GM18507 (cell line): ENCODE results near the gene SPAG6.

Source experiments
- DNase-seq: peaks from one replicate; pipeline ENCODE4 v3.0.0; 2011; ENCODE audit warnings: low read depth; ENCODE audit not compliant: insufficient read length; ENCODE audit errors: extremely low spot score
- FAIRE-seq: peaks from 2 replicates; lab custom pipeline; 2011; peaks lifted over from hg19 to GRCh38; lab: Jason Lieb, UNC

SPAG6 gene

DNA sequence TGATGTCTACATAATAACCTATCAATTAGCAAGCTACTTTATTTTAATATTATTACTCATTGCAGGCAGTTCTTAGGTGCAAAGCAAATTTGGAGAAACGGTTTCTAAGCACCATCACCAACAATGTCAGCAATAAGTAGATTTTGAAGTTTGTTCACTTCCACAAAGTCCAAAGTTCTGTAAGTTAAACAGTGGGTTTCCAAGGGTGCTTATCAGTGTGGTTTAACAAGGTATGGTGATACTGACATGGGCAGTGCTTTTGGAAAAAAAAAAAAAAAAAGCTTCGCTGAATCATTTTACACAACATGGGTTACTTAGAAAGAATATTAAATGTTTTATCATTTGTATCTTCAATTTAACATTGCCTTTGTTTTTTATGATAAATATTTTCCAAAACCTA is 101.8 kb downstream of the SPAG6 start:
- FAIRE-seq, result no peak
- no peak for DNase-seq

DNA sequence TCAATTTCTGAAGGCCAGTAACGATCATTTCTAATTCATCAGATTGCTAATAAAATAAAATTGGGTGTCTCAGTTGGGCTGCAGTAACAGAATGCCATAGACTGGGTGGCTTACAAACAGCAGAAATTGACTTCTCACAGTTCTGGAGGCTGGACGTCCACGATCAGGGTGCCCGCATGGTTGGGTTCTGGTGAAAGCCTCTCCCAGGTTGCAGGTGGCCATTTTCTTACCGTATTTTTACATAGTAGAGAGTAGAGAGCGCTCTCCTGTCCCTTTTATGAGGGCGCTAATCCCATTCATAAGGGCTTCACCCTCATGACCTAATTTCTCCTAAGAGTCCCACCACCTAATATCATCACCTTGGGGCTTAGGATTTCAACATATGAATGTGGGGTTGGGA is 106.0 kb downstream of the SPAG6 start:
- DNase-seq, result no peak
- FAIRE-seq, result no peak

DNA sequence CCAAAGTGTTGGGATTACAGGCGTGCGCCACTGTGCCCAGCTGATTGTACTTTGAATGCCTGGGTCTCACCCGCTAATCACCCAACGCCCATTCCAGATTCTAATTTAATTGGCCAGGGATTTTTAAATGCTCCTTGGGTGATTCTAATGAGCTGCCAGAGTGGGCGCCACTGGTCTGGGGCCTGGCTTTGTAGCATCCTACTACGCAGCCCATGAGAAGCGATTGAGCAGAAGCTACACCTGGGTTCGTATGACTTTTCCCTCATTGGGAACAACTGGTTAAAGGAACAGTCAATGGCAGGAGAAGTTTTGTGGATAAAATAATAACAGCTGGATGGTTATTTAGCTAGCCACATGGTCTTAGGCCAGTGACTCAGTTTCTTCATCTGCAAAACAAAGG is 108.0 kb downstream of the SPAG6 start:
- DNase-seq (no peak), FAIRE-seq (no peak)

DNA sequence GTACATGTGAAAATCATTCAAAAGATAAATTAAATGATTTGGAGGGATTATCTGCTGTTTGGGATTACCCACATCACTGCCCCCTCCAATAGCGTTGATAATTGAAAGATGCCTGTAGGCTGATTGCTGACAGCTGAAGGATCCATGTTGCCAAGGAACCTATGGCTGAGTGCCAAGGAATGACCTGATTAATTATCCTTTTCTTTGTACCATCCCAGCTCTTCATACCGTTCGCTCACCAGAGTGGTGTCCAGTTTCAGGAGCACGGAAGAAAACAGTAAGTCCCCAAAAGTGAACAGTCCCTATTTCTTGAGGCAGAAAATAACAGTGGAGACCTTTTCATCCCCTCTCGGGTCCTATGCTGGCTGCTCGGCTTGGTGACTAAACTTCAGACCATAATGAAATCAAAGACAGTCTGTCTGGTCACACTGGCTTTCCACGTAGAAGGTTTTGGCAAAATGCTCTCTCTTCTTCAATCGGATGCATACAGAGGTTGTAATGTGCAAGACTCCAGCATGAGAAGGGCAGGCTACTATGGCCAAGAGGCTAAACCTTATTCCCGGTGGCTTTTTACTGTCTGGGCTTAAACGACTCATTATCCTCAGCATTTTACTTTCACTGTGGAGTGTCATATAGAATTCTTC is 108.8 kb downstream of the SPAG6 start:
- FAIRE-seq (no peak), DNase-seq (no peak)

DNA sequence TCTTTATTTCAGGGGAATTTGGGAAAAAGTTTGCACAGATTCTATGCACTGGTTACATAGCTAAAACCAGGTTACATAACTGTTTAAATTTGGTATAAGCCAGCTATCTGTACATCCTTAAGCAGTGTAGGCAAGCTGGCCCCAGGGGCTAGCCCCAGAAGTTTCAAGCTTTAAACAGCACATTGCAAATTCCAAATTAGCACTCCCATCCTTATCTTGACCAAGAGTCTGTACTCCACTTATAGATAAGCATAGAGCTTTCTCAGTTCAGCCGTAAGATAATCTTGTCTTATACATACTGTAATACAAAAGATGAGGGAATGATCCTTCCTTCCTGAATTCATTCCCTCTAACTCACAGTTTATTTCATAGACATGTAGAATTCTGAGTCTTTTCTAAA is 109.3 kb downstream of the SPAG6 start:
- DNase-seq (no peak), FAIRE-seq (no peak)

DNA sequence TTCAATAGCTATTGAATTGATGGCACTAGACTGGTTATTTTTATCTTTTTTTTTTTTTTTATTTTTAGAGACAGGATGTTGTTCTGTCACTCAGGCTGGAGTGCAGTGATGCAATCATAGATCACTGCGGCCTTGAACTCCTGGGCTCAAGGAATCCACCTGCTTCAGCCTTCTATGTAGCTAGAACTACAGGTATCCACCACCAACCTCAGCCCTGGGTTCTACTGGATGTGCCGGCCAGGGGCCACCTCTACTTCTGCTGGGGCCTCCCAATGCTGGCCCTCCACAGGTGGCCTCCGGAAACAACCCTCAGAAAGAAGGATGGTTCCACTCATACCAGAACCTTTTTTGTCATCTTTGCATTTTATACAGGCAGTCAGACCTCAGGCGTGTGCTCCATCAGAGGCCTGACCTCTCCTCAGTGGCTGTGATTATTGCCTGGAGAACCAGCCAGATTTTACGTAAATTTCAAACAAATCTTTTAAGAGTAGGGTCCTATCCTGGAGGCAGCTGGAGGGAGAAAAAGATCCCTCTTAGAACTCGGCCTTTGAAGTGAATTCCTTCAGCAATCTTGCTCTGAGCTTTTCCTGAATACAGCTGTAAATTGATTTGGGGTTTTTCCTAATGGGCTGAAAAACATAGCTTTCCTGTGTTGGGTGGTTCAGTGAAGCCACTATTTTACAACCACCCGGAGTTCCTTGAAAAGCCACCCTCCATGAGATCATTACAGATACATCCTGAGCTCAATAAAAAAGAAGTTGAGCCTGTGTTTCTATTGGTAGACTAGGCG is 110.0 kb downstream of the SPAG6 start:
- FAIRE-seq (no peak), DNase-seq (no peak)

DNA sequence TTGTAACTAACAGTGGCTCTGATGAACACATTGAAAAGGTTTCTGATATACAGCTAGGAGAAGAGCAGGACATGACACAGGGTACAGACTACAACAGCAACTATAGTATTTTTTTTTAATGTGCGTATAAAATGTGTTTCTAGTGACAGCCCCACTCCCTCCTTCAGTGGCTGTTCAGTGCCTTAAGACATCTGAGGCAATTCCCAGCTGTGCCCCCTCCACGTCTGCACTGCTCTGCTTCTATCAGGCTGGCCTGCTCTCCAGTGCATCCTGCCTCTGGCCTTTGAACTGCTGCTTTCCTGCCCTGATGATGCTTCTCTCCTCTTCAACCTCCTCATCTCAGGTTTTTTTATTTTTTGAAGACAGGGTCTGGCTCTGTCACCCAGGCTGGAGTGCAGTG is 111.2 kb downstream of the SPAG6 start:
- FAIRE-seq (no peak), DNase-seq (no peak)

DNA sequence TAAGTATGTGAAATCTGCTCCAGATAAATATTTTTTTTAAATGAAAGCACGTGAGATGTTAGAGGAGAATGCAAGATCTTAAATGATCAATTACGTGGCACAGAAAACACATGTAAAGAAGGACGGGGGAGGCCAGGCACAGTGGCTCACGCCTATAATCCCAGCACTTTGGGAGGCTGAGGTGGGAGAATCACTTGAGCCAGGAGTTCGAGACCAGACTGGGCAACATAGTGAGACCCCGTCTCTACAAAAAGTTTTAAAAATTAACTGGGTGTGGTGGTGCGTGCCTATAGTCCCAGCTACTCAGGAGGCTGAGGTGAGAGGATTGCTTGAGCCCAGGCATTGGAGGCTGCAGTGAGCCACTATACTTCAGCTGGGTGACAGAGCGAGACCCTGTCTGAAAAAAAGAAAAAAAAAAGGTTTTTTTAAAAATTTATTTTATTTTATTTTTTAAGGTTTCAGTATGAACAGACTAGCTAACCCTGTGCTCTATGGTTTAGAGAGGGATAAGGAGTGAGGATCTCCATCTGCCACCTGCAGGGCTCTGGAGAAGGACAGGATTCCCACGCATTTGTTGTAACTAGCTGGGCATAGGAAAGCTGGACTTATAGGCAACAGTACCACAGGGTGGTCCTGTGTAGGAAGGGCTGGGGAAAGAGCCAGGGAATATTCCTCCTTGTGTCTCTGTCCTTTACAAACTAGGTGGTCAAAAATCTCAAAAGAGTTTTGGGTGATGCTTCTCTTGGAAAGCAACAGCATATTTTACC is 113.2 kb downstream of the SPAG6 start:
- DNase-seq, result no peak
- no peak for FAIRE-seq

DNA sequence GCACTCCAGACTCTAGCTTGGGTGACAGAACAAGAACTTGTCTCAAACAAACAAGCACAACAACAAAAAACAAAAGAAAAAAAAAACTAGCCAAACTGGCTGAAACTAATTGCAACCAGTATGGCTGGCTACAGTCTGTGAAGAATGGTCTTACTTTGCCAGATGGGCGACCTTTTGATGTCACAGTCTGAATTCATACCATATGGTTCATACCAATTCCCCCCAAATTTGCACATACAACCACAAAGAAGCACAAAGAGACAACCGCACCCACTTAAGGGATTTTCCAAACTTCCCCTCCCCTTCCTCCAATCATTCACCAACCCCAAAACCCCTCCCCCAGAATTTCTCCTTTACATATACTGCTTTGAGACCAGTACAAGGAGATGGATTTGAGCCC is 114.2 kb downstream of the SPAG6 start:
- no peak for DNase-seq
- no peak for FAIRE-seq

DNA sequence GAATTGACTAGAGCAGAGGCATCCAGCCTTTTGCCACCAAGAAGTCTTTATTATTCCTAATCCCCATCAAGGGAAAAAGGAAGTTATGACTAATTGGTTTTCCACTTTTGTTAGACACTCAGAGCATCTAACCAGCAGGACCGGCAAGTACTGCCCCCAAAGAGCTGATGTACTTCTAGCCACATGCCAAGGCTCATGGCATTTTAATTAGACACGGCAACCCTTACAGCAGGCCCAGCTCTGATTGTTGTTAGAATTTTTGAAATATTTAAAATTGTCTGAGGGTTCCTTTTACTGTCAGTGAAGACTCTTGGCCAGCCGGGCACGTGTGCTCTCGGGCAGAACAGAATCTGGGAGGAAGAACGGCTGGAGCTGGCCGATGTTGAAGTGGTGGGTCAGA is 114.8 kb downstream of the SPAG6 start:
- FAIRE-seq (no peak), DNase-seq (no peak)

DNA sequence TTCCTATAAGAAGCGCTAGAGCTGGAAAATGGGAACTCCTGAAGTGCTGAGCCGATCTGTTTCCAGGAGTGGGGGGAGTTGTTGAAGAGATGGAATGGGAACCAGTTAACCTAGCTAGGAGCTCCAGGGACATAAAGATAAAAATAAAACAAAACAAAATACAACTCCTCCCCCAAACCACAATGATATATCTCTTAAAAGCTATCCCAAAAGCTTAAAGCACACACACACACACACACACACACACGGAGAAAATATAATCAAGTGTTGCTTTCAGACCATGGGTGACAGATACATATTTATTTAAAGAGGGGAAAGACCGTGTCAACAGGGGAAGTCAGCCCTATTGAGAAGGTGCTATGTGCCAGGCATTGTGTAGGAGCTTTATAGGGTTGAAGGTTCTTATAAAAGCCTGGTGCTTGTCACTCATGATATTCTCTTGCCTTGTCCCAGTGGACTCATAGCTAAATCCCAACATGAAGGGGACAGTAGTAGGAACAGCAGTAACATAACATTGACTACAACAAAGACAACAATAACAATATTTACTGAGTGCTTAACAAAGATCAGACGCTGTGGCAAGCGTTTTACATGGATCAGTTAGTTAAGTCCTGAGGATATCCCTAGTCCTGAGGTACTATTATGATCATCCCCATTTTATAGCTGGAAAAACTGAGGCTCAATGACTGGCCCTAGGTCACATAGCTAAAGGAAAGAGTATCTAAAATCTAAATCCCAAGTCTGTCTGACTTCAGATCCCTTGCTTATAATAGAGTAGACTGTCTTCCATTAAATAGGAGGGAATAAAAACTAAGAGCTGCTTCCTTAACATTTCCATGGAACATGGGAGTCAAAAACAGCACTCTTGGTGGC is 115.5 kb downstream of the SPAG6 start:
- no peak for FAIRE-seq
- DNase-seq, result no peak

DNA sequence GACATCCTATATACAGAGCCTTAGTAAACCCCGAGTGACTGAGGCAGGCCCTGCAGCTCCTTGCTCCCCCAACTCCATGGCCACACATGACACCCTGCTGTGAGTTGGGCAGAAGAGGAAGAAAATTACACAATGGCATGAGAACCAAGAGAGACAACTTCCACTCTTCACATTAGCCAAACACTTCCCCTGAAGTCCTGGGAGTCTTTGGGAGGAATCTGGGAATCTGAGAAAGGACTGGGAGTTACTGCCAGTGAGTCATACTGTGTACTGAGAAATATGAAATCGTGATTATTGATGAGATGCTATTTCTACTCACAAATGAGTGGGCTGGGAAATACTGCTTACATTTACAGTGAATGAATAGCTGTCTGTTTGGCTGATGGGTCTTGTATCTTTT is 116.6 kb downstream of the SPAG6 start:
- DNase-seq (no peak), FAIRE-seq (no peak)

DNA sequence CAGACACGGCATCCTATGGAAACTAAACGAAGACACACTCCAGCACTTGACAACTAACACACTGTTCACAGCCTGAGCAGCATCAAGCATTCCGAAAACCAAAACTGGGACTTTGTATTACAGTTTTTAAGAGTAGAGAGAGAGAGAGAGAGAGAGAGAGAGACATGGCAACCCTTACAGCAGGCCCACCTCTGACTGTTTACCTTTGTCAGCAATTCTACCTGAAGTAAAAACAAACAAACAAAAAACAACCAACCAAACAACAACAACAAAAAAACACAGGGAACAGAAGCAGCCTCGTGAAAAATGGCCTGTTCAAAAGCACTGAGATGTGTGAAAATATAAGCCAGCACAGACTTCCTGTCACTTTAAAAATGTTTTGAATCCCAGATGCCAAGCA is 118.0 kb downstream of the SPAG6 start:
- FAIRE-seq, result no peak
- DNase-seq, result no peak

DNA sequence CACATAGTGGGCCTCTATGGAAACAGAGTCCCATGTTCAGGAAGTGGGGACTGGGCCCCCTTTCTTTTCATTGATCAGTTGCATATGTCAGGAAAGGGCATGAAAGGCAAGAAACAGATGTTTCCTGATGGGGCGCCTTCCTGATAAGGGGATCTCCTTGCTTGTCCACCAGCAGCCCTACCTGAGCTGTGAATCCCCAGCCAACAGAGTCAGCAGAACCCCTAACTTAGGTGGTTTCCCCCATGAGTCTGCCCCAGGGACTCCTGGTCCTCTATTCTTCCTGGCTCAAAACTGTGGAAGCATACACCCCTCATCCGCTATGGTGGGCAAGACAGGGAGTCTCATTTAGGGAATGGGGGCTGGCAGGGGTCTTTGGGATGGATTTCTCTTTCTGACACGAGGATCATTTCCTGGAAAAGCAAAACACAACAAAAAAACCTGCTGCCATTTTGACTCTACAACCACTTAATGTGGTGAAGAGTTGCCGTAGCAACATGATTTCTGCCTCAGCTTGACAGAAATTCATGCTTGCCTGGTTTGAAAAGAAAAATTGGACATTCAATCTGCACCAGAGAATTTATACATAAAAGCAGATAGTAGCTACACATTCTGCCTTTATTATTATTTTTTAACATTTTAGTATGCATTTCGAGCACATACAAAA is 119.8 kb downstream of the SPAG6 start:
- FAIRE-seq (no peak), DNase-seq (no peak)

DNA sequence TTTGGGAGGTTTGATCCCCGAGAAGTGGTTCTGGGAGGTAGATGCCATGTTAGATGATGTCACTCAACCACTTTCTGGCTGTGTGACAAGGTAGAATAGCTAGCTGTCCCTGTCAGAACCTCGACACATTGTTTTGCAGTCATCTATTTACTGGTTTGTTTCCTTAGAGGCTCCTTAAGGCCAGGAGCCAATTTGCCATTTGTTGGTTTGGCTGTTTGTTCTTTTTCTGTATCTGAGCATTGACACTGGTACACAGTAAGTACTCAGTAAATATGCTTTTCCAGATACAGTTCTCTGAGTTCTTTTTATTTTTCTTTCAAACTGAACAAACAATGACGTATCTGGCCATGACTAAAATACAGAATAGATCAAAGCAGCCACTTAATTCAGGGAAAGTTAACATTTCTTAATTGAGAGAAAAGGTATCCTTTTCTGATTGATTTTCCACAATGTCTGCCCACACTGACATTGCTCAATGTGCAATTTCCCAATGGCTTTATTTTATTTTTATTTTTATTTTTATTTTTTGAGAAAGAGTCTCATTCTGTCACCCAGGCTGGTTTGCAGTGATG is 121.6 kb downstream of the SPAG6 start:
- DNase-seq (no peak), FAIRE-seq (no peak)
